NCI-H1092 treated with DMSO at 0.1 percent for 48 hours (cell line): Measurements from ENCODE around the gene COX11.

ENCODE experiments used
- DNase-seq: peaks from one replicate; lab custom pipeline; 2025; lab: John Stamatoyannopoulos, UW

The COX11 gene, protein sequence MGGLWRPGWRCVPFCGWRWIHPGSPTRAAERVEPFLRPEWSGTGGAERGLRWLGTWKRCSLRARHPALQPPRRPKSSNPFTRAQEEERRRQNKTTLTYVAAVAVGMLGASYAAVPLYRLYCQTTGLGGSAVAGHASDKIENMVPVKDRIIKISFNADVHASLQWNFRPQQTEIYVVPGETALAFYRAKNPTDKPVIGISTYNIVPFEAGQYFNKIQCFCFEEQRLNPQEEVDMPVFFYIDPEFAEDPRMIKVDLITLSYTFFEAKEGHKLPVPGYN

DNA sequence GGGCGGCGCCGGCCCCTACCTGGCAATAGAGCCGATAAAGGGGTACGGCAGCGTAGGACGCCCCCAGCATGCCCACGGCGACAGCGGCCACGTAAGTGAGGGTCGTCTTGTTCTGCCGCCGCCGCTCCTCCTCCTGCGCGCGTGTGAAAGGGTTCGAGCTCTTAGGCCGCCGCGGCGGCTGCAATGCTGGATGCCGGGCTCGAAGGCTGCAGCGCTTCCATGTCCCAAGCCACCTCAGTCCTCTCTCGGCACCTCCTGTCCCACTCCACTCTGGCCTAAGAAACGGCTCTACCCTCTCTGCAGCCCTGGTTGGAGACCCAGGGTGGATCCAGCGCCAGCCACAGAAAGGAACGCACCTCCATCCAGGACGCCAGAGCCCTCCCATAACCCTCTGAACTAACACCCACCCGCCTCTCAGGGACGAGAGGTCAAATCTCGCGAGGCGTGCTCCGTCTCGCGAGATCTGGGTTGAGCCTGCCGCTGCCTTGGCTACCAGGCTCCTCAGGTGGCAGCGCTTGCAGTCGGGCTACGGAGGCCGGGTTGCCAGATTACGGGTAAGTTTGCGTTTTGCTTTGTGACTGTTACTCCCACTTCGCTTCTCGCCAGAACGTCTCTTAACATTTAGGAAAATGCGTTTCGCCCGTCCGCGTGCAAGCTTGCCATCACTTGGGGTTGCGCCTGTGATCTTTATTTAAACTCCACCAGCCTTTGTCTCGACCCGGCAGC is at the start of gene COX11, which contains the start of gene STXBP4:
Gene COX11 (minus strand): TSS at position 393 of the 726 bp plus-strand sequence. CDS start 8 bp downstream, at position 385.
Gene STXBP4 (plus strand): TSS at position 504 of the 726 bp plus-strand sequence. CDS start 17,455 bp downstream, outside the sequence.
- peak; percentile 97 for DNase-seq

DNA sequence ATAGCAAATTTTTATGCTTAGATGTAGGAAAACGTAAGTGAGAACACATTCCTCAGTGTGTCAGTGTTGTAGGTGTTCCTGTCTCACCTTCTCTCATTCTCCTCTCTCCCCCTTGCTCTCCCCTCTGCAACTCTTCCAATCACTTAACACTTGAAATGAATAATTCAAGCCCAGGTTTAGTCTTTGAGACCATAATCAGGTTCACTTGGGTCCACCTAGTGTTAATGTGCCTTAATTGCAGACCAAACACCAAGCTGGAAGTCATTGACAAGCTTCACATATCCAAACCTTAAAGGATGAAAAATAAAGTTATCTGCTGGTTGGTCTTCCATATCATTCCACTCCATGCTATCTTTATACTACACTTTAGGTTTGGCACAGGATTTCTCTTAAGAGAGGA is 37.1 kb upstream of the COX11 start:
- DNase-seq = no peak

DNA sequence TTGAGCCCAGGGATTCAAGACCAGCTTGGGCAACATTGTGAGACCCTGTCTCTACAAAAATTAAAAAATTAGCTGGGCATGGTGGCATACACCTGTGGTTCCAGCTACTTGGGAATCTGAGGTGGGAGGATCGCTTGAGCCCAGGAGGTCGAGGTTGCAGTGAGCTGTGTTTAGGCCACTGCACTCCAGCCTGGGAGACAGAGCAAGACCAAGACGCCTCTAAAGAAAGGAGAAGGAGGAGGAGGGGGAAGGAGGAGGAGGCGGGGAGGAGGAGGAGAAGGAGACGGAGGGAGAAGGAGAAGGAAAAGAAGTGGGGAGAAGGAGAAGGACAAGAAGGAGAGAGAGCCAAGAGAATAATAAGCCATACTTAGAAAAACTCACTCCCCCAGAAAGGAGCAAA is 36.0 kb upstream of the COX11 start:
- no peak for DNase-seq

DNA sequence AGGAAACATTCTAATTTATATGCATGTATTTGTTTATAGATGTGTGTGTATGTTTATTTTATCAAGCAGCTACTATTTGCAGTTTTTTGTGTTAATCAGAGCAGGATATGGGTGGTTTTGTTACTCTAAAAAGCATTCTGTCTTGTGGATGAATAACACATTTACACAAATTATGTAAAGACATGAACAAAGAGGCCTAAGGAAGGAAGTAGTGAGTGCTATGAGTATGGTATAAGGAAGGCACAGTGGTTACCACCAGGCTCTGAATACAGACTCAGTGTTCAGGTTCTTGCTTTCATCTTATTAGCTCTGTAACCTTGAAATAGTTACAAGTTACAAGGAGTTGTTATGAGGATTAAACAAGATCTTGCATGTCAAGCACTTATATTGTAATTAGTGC is 34.0 kb upstream of the COX11 start:
- no peak for DNase-seq

DNA sequence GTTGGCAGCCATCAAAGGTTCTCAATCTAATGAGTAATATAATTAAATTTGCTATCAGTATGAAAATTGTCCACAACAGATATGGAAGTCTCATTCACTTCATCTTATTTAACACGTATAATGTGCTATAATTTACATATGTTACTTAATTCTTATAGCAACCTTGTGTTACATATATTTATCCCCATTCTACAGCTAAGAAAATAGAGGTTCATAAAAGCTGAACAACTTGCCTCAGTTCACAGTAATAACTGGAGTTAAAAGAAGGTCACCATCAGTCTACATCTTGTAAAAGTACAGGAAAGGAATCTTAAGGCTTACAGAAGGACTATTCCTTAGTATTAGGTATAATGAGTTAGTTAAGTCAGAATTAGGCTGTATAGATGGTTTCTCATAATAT is 28.0 kb upstream of the COX11 start:
- DNase-seq = no peak

DNA sequence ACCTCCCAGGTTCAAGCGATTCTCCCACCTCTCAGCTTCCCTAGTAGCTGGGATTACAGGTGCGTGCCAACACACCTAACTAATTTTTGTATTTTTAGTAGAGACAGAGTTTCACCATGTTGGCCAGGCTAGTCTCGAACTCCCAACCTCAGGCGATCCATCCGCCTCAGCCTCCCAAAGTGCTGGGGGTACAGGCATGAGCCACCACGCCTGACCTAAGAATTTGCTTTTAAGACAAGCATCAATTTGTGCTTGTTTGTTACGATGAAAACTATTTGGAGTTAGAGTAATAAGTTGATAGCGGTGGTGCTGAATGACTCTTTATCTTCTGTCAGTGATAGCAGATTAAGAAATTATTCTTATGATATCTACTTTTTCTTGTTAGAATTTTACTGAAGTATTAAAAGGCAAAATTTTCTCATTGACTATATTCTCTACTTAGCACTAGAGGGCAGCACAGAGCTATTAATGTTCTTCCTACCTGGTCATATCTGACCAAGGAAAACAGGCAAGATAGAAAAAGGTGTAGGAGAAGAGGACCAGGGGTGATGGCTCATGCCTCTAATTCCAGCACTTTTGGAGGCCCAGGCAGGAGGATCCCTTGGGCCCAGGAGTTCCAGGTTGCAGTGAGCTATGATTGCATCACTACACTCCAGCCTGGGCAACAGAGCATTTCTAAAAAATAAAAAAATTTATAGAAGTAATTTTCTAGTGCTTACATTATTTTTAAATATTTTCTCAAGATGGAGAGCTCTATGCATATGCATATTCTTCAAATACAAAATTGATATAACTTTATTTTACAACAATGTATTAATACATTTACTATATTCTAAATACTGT is 24.6 kb upstream of the COX11 start:
- DNase-seq = peak; percentile 63

DNA sequence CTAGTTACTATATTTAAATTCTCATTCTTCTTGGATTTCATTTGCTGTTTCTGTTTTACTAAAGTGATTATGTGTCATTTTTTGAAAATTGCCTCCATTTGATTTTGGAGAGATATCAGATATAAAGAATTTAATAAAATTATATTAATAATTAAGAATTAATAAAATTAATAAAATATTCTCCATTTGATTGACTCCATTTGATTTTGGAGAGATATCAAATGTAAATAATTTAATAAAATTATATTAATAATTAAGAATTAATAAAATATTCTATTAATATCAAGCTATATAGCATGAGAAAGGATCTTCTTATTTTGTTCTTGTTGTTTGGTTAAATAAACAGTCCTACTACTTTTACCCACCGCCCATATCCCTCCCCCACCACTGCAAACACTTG is 23.1 kb upstream of the COX11 start:
- DNase-seq = no peak

DNA sequence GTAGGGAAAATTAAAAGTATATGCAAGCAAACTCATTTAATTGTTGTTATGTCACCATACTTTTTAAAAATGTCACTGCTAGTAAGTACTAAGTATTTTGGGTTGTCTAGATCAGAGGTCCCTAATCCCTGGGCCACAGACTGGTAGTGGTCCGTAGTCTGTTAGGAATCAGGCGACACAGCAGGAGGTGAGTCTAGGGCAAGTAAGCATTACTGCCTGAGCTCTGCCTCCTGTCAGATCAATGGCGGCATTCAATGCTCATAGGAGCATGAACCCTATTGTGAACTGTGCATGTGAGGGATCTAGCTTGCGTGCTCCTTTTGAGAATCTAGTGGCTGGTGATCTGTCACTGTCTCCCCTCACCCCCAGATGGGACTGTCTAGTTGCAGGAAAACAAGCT is 21.7 kb upstream of the COX11 start:
- no peak for DNase-seq

DNA sequence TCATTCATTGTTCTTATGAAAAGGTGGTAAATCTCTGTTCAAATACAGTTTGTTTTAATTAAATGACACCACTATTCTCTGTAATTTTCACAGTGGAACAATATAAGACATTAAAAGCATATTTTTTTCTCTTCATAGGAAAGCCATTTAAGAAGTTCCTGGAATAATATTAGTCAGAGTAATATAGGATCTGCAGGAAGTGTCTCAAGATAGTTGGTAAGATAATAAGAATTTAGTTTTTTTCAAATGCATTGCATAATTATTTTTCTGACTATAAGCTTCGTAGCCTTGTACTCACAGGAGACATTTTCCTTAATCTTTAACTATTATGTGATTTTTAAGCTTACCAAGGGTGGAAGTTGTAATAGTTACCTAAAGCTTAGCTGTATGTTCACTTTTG is 17.0 kb upstream of the COX11 start:
- DNase-seq = no peak

DNA sequence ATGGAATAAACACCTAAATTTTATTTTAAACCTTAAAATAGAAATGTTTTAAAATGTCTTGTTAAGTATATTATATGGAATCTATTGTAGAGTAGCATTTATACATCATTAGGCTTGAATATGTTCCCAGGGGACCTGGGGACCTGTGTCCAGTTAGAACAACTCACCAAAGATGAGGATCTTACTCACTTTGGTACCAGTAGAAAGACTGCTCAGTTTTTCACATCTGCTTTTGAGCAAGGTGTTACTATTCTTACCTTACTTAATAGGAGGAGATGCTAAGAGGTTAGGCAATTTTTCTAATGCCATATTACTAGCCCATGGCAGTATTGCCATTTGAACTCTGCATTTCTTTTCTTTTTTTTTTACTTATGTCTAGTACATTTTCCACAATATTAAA is 14.8 kb upstream of the COX11 start:
- no peak for DNase-seq

DNA sequence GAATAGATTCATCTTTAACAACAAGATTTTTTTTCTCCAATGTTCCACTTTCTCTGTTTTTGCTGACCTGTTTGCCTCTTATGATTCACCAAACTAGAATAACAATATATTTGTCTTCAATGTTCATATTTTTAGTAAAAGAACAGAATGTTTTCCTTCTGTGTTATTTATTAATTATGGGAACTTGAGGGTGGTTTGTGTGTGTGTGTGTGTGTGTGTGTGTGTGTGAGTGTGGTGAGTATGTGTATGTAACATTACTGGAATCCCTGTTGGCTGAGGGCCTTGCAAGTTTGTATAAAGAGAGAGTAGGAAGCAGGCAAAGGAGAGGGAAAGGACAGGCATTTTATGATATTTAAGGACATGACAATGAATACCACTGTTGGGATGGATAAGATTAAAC is 13.9 kb upstream of the COX11 start:
- no peak for DNase-seq

DNA sequence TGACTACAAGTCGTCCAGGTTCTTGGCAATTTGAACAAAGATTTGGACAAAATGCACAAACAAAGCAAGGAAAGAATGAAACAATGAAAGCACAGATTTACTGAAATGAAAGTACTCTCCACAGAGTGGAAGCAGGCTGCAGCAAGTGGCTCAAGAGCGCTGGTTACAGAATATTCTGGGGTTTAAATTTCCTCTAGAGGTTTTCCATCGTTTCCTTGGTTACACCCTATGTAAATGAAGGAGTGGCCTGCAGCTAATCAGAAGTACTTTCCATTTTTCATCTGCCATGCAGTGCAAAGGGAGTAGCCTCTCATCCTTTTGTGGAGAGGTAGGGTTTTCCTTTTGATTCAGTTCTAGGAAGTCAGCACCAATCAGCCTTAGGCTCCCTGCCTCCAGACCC is 11.9 kb upstream of the COX11 start:
- no peak for DNase-seq

DNA sequence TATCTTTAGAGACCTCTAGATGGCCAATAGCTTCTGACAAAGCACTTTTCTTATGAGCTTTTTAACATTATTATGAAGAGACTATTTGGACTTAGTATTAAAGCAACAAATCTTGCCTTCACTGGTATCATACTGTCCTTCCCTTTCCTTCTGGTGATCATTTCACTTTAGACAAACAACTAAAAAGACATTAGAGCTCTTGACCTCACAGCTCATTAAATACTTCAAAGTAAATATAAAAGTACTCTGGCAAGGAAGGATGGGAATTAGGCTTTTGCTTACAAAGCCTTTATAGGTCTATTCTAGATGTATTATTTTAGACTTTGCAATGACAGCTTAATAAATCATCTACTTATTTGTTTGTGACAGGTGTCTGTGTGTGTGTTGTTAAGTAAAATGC is 11.2 kb upstream of the COX11 start:
- DNase-seq = no peak

DNA sequence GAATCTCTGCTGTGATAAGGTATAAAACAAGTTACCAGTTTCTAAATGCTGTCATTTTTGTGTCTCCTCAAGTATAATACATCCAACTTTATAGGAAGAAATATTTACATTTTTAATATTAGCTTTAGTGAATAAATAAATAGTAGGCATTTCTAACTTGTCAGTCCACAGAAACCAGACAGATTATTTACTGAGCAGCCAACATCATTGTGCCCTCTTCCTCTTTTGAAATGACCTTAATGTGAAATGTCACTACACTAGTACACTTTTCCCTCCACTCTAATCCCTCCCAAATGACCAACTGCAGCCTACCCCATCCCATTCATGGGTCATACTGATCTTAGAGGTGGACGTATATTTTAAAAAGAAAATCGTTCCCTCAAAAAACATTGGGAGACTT is 9.3 kb upstream of the COX11 start:
- DNase-seq = no peak

DNA sequence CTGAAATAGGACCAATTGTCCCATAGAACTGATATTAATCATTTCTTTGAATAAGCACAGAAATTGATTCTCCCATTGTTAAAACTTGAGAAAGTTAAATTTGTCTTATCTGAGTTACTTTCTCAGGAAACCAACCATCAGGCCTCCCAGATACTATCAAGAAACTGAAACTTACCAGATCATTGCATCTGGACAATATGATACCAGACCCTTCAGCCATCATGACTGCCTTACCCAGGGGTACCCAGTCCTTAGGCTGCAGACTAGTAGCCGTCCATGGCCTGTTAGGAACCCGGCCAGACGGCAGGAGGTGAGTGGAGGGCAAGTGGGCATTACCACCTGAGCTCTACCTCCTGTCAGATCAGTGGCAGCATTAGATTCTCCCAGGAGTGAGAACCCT is 7.9 kb upstream of the COX11 start:
- DNase-seq = no peak

DNA sequence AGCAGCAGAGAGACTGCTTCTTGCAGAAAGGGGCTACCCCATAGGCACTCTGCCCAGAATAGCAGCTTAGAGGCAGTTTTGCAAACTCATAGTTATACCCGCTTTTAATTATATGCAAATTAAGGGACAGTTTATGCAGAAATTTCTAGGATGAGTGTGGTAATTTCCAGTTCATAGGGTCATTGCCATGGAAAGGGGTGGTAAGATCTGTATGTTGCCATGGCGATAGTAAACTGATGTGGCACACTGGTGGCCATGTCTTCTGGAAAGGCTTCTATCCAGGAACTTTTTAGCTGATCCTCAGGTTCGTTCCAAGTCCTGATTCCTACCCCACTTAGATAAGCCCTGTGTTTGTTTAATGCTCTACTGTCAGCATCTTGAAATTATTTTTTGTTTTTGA is 6.3 kb upstream of the COX11 start:
- no peak for DNase-seq

DNA sequence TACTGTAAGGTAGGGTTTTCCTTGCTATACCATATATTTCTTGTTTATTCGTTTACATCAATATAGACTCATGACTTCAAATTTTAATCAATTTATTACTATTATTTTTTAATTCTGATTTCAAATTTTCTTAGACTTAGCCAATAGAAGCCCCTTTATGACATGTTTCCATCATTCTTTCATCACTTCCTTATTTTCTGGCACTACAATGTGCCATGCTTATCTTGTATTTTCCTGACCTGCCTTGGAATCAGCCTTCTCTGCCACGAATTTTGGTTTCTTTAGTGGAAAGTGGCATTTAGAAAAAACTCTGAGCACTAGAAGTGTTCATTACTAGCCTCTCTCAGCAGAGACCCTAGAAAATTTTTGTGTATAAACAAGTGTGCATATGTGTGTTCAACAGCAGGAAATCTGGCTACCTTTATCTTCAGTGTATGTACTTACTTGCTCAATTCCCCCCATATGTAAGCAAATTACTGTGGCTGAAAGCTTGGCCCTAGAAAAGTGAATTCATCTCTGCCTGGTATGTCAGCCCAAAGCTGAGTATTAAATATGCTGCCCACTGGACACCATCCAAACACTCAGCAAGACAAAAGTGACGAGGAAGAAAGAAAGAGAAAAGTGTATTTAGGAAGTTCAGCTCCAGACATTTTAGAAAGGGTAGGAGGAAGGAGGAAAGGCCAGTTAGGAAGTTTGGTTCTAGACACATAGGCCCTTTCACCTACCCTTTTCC is 4.1 kb upstream of the COX11 start:
- no peak for DNase-seq

DNA sequence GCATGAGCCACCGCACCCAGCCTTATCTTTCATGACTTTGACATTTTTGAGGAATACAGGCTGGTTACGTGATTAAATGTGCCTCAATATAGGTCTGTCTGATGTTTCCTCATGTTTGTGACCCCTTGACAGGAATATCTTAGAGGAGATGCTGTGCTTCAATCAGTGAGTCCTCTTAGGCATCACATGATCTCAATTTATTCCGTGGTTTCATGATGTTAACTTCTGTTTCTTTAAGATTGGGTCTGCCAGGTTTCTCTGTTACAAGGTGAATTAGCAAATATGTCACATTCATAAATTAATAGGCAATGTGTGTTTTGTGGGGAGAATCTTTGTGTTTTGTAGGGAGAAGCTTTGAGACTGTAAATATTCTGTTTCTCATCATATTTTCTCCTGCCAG is 3.4 kb upstream of the COX11 start:
- DNase-seq = no peak

DNA sequence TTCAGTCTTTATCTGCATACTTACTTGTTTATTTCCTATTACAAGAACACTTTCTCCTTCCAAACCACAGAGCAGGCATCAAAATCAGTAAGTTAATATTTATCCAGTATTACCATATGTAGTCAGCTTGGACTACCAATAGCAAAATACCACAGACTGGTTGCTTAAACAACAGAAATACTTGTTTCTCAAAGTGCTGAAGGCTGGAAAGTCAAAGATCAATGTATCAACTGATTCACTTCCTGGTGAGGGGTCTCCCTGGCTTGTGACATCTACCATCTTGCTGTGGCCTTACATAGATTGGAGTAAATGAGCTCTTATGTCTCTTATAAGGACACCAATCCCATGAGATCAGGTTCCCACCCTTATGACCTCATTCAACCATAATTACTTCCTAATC is 2.7 kb upstream of the COX11 start:
- no peak for DNase-seq

DNA sequence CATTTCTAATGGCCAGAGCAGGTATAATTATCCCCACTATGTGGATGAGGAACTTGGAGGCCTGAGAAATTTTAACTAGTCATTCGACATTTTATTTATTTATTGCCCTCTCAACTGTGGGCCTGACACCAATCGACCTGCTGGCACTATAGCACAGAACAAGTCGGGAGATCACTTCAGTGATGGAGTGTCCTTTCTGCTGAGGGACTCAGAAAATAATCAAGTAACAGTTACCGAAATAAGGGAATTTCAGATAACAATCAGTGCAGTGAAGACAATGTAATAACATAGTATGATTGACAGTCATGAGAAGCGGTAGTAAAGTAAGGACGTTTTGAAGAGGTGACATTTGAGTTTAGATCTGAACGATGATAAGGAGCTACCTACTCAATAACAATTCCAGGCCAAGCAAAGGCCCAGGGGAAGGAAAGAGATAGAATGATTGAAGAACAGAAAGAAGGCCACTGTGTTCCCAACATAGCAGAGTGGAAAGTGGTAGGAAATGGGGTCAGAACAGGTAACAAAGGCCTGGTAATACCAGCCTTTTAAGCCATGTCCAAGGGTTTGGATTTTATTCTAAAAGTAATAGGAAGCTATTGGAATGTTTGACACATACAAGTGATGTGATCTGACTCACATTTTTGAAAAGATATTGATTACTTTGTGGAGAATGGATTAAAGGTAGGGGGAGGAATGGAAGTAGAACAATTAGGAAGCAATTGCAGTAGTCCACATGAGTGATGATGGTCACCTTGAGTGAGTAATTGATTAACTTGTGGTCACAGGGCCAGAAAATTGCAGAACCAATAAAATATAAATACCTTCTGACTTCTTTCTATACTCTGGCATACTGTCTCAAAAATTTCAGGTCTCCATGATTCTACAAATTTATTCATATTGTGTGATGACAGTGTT is 1.5 kb upstream of the COX11 start:
- peak; percentile 12 for DNase-seq

DNA sequence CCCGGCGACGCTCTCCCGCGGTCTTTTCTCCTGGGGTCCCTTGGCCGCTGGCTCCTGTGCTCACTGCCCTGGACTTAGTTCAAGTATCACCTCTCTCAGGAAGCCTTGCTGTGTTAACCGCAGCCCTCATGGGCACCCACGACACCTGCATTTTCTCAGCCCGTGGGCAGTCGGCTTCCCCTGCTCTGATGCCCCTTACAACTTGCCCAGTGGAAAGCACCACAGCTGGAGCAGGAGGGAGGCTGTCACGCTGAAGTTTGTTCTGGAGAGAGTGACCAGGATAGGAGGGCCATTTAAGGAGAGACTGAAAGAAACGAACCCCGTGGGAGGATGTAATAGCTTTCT is 506 bp upstream of the COX11 start:
- peak; percentile 74 for DNase-seq
